Measurements from ENCODE around the gene CCDC150.

- TF ChIP-seq POLR2A (IDR thresholded peaks at IDR 0.05) = no peak
- TF ChIP-seq, protein P1, sequence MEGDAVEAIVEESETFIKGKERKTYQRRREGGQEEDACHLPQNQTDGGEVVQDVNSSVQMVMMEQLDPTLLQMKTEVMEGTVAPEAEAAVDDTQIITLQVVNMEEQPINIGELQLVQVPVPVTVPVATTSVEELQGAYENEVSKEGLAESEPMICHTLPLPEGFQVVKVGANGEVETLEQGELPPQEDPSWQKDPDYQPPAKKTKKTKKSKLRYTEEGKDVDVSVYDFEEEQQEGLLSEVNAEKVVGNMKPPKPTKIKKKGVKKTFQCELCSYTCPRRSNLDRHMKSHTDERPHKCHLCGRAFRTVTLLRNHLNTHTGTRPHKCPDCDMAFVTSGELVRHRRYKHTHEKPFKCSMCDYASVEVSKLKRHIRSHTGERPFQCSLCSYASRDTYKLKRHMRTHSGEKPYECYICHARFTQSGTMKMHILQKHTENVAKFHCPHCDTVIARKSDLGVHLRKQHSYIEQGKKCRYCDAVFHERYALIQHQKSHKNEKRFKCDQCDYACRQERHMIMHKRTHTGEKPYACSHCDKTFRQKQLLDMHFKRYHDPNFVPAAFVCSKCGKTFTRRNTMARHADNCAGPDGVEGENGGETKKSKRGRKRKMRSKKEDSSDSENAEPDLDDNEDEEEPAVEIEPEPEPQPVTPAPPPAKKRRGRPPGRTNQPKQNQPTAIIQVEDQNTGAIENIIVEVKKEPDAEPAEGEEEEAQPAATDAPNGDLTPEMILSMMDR (IDR thresholded peaks at IDR 0.05) = no peak
- no peak for TF ChIP-seq POLR2AphosphoS5 (IDR thresholded peaks at IDR 0.05)
These were observed 64.2 kb downstream of the CCDC150 start for GRCh38 chr2:196703695-196704094.

Data from prostate gland (tissue), 2 donors.